LHCN-M2 (cell line): ENCODE measurements around the gene PGAP3. TPM values are rescaled to one million over a fixed set of nuclear protein-coding genes. Genes with fewer than 3 reads are reported as not detected.

Source experiments
- DNase-seq: peaks from one replicate; pipeline ENCODE4 v3.0.0-alpha.2; 2012; ENCODE audit warnings: low read depth
- total RNA-seq: library from RNA; depleted of rRNA; stranded (reverse); fragments of >200 nt; gene quantifications from 2 replicates; pipeline ENCODE4 v1.2.3, GENCODE V29; 2014

The PGAP3 gene
- total RNA-seq, 1 experiment from 2014 or later: 14.0 TPM

GRCh38 chr17:39672522-39673334 is 15.1 kb downstream of the PGAP3 start:
- DNase-seq: no peak

GRCh38 chr17:39671651-39672521 is 16.0 kb downstream of the PGAP3 start:
- DNase-seq: peak; percentile 40

- no peak for DNase-seq
Measured at GRCh38 chr17:39670746-39671145, 17.1 kb downstream of the PGAP3 start.

- DNase-seq: no peak
Measured at GRCh38 chr17:39669897-39670735, 17.7 kb downstream of the PGAP3 start.

GRCh38 chr17:39667945-39668924 is 19.6 kb downstream of the PGAP3 start, which contains the start of gene PNMT:
TSS of gene PNMT (plus strand) at chr17:39668453. CDS start at chr17:39668476, 23 bp downstream.
- no peak for DNase-seq

- no peak for DNase-seq
Measured at GRCh38 chr17:39667262-39667944, 20.5 kb downstream of the PGAP3 start.

GRCh38 chr17:39666601-39667261 is 21.1 kb downstream of the PGAP3 start:
- DNase-seq: peak; percentile 85

GRCh38 chr17:39666231-39666600 is 21.6 kb downstream of the PGAP3 start:
- DNase-seq: no peak

- peak; percentile 58 for DNase-seq
Measured at GRCh38 chr17:39665642-39666224, 22.1 kb downstream of the PGAP3 start.

GRCh38 chr17:39664581-39665561 is 23.0 kb downstream of the PGAP3 start, which contains the start of gene TCAP:
TSS of gene TCAP (plus strand) at chr17:39665349. CDS start at chr17:39665360, 11 bp downstream.
- no peak for DNase-seq

GRCh38 chr17:39663688-39664580 is 23.9 kb downstream of the PGAP3 start:
- no peak for DNase-seq

- no peak for DNase-seq
Measured at GRCh38 chr17:39663340-39663687, 24.5 kb downstream of the PGAP3 start.

GRCh38 chr17:39662551-39663339 is 25.1 kb downstream of the PGAP3 start:
- DNase-seq: no peak

- DNase-seq: no peak
Measured at GRCh38 chr17:39661744-39662541, 25.9 kb downstream of the PGAP3 start.
